Measurements from ENCODE around the gene C16orf89. TPM values are rescaled to one million over a fixed set of nuclear protein-coding genes. Genes with fewer than 3 reads are reported as not detected.

The C16orf89 gene
- total and polyA plus RNA-seq, 2 experiments from 2014 or later = 2.8 to 4.4 TPM

DNA sequence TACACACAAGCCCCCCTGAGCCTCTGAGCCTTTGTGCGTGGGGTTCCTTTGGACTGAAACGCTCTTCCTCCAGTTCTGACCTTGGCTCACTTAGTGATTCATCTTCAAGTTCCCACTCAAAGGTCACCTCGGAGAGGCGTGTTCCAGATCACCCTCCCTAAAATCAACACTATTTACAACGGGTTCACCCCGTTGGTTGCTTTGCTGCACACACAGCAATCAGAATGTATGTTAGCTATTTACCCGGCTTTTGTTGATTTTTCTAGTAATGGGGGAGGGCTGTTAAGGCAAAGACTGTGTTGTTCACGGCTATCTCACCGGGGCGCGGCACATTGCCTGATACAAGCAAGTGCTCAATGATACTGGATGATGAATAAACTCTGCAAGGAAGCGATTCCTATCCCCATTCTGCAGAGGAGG lies 33.0 kb downstream of the C16orf89 start:
- H3K36me3 Mint-ChIP-seq (ENCODE audit: low read depth) = no peaks in the 10 kb centered on the region; the same call in 2 of the 3 replicates
- Histone ChIP-seq H3K9me2 (ENCODE audit: insufficient read depth) (no peaks in the 10 kb centered on the region), H3K36me3 (ENCODE audit: insufficient read depth) (no peaks in the 10 kb centered on the region), H3K27ac (ENCODE audit: low read depth) (no peak overlapping the region), H3K4me2 (peak overlapping the region; percentile 74), H3K4me1 (ENCODE audit: insufficient read depth) (peaks cover 32% of the 10 kb centered on the region), H3K27me3 (ENCODE audit: insufficient read depth) (peaks cover 6% of the 10 kb centered on the region), H3K79me2 (replicated peaks; ENCODE audit: insufficient read depth) (no peaks in the 10 kb centered on the region; the same call in 1 of the 2 replicates), H3K4me3 (peak overlapping the region; percentile 90), H3F3A (replicated peaks; ENCODE audit: low read depth) (peaks cover 12% of the 10 kb centered on the region), H4K20me1 (replicated peaks; ENCODE audit: insufficient read depth) (no peaks in the 10 kb centered on the region), H2AFZ (peak overlapping the region; percentile 54; the same call in 1 of the 2 replicates)
- ATAC-seq (no peak), DNase-seq (ENCODE audit: low spot score) (no peak)
- peaks cover 32% of the 10 kb centered on the region for H3K4me1 Mint-ChIP-seq
- H3K27me3 Mint-ChIP-seq (ENCODE audit: insufficient read depth, low read depth, poor library complexity) = peaks cover 28% of the 10 kb centered on the region
- TF ChIP-seq, protein P1, sequence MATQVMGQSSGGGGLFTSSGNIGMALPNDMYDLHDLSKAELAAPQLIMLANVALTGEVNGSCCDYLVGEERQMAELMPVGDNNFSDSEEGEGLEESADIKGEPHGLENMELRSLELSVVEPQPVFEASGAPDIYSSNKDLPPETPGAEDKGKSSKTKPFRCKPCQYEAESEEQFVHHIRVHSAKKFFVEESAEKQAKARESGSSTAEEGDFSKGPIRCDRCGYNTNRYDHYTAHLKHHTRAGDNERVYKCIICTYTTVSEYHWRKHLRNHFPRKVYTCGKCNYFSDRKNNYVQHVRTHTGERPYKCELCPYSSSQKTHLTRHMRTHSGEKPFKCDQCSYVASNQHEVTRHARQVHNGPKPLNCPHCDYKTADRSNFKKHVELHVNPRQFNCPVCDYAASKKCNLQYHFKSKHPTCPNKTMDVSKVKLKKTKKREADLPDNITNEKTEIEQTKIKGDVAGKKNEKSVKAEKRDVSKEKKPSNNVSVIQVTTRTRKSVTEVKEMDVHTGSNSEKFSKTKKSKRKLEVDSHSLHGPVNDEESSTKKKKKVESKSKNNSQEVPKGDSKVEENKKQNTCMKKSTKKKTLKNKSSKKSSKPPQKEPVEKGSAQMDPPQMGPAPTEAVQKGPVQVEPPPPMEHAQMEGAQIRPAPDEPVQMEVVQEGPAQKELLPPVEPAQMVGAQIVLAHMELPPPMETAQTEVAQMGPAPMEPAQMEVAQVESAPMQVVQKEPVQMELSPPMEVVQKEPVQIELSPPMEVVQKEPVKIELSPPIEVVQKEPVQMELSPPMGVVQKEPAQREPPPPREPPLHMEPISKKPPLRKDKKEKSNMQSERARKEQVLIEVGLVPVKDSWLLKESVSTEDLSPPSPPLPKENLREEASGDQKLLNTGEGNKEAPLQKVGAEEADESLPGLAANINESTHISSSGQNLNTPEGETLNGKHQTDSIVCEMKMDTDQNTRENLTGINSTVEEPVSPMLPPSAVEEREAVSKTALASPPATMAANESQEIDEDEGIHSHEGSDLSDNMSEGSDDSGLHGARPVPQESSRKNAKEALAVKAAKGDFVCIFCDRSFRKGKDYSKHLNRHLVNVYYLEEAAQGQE (IDR thresholded peaks at IDR 0.05; ENCODE audit: unreplicated experiment) = no peak
- TF ChIP-seq STAT1 (IDR thresholded peaks at IDR 0.05; ENCODE audit: unreplicated experiment) (no peak), JUNB (IDR thresholded peaks at IDR 0.05; ENCODE audit: unreplicated experiment) (no peak), ZNF114 (CRISPR knock-in tag; IDR thresholded peaks at IDR 0.05) (no peak), EZH2phosphoT487 (IDR thresholded peaks at IDR 0.05; ENCODE audit: unreplicated experiment) (no peak), NANOG (IDR thresholded peaks at IDR 0.05; ENCODE audit: borderline replicate concordance) (no peak), EZH2 (IDR thresholded peaks at IDR 0.05; ENCODE audit: low read depth, unreplicated experiment) (no peak), POLR2AphosphoS5 (IDR thresholded peaks at IDR 0.05; ENCODE audit: low read depth) (no peak), ZNF331 (CRISPR knock-in tag; IDR thresholded peaks at IDR 0.05; ENCODE audit: low read depth) (no peak), CREB1 (CRISPR knock-in tag; IDR thresholded peaks at IDR 0.05; ENCODE audit: low read depth) (no peak)
- TF ChIP-seq, protein P2, sequence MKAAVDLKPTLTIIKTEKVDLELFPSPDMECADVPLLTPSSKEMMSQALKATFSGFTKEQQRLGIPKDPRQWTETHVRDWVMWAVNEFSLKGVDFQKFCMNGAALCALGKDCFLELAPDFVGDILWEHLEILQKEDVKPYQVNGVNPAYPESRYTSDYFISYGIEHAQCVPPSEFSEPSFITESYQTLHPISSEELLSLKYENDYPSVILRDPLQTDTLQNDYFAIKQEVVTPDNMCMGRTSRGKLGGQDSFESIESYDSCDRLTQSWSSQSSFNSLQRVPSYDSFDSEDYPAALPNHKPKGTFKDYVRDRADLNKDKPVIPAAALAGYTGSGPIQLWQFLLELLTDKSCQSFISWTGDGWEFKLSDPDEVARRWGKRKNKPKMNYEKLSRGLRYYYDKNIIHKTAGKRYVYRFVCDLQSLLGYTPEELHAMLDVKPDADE (IDR thresholded peaks at IDR 0.05) = no peak
- TF ChIP-seq, protein P3, sequence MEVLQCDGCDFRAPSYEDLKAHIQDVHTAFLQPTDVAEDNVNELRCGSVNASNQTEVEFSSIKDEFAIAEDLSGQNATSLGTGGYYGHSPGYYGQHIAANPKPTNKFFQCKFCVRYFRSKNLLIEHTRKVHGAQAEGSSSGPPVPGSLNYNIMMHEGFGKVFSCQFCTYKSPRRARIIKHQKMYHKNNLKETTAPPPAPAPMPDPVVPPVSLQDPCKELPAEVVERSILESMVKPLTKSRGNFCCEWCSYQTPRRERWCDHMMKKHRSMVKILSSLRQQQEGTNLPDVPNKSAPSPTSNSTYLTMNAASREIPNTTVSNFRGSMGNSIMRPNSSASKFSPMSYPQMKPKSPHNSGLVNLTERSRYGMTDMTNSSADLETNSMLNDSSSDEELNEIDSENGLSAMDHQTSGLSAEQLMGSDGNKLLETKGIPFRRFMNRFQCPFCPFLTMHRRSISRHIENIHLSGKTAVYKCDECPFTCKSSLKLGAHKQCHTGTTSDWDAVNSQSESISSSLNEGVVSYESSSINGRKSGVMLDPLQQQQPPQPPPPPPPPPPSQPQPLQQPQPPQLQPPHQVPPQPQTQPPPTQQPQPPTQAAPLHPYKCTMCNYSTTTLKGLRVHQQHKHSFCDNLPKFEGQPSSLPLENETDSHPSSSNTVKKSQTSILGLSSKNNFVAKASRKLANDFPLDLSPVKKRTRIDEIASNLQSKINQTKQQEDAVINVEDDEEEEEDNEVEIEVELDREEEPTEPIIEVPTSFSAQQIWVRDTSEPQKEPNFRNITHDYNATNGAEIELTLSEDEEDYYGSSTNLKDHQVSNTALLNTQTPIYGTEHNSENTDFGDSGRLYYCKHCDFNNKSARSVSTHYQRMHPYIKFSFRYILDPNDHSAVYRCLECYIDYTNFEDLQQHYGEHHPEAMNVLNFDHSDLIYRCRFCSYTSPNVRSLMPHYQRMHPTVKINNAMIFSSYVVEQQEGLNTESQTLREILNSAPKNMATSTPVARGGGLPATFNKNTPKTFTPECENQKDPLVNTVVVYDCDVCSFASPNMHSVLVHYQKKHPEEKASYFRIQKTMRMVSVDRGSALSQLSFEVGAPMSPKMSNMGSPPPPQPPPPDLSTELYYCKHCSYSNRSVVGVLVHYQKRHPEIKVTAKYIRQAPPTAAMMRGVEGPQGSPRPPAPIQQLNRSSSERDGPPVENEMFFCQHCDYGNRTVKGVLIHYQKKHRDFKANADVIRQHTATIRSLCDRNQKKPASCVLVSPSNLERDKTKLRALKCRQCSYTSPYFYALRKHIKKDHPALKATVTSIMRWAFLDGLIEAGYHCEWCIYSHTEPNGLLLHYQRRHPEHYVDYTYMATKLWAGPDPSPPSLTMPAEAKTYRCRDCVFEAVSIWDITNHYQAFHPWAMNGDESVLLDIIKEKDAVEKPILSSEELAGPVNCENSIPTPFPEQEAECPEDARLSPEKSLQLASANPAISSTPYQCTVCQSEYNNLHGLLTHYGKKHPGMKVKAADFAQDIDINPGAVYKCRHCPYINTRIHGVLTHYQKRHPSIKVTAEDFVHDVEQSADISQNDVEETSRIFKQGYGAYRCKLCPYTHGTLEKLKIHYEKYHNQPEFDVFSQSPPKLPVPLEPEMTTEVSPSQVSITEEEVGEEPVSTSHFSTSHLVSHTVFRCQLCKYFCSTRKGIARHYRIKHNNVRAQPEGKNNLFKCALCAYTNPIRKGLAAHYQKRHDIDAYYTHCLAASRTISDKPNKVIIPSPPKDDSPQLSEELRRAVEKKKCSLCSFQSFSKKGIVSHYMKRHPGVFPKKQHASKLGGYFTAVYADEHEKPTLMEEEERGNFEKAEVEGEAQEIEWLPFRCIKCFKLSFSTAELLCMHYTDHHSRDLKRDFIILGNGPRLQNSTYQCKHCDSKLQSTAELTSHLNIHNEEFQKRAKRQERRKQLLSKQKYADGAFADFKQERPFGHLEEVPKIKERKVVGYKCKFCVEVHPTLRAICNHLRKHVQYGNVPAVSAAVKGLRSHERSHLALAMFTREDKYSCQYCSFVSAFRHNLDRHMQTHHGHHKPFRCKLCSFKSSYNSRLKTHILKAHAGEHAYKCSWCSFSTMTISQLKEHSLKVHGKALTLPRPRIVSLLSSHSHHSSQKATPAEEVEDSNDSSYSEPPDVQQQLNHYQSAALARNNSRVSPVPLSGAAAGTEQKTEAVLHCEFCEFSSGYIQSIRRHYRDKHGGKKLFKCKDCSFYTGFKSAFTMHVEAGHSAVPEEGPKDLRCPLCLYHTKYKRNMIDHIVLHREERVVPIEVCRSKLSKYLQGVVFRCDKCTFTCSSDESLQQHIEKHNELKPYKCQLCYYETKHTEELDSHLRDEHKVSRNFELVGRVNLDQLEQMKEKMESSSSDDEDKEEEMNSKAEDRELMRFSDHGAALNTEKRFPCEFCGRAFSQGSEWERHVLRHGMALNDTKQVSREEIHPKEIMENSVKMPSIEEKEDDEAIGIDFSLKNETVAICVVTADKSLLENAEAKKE (CRISPR knock-in tag; IDR thresholded peaks at IDR 0.05) = no peak
- TF ChIP-seq, protein P4, sequence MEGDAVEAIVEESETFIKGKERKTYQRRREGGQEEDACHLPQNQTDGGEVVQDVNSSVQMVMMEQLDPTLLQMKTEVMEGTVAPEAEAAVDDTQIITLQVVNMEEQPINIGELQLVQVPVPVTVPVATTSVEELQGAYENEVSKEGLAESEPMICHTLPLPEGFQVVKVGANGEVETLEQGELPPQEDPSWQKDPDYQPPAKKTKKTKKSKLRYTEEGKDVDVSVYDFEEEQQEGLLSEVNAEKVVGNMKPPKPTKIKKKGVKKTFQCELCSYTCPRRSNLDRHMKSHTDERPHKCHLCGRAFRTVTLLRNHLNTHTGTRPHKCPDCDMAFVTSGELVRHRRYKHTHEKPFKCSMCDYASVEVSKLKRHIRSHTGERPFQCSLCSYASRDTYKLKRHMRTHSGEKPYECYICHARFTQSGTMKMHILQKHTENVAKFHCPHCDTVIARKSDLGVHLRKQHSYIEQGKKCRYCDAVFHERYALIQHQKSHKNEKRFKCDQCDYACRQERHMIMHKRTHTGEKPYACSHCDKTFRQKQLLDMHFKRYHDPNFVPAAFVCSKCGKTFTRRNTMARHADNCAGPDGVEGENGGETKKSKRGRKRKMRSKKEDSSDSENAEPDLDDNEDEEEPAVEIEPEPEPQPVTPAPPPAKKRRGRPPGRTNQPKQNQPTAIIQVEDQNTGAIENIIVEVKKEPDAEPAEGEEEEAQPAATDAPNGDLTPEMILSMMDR (conservative IDR thresholded peaks at IDR 0.05; ENCODE audit: low read depth in 2 of 2) = no peak
- no peak overlapping the region for H3K27ac Mint-ChIP-seq
- no peaks in the 10 kb centered on the region for H3K9me3 Mint-ChIP-seq
- H3K4me3 Mint-ChIP-seq = peak overlapping the region; percentile 83
